ENCODE data around the gene NAA50. TPM values are rescaled to one million over a fixed set of nuclear protein-coding genes. Genes with fewer than 3 reads are reported as not detected.

Gene NAA50
- 91.6 TPM for polyA plus RNA-seq (2013, experiment 1 of 2)
- polyA plus RNA-seq (2013, experiment 2 of 2), result 92.9 TPM

DNA sequence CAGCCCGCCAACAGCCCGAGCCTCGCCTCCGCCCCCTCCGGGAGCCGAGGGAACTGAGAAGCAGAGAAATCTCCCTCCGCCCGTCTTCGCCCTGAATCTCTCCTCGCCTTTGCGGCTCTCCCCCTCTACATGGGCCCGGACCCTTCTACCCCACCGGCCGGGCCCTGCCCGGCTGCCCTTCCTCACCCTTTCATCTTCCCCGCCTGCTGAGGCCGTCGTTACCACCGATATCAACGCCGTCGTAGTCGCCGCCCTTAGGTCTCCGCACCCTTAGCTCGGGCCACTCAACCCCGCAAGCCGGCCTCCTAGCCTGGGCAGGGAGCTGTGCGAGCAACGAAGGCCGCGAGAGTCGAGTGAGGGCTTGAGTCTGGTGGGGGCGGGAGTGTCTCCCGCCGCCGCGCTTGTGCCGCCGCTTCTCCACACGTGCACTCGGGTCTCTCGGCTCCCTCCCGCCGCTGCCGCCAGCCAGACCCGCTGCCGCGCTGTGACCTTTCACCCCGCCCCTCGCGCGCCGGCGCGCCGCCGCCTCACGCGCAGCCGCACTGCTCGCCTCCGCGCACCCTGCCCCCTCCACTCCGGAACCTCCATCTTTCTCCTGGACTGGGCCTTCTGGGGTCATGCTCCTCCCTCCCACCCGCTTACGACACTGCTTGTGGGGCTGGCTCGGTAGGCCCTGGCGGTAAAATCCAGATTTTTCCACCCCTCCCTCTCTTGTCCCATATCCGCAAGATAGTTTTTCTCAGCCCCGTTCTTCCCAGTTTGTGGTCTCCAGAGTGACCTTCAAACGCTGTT lies at the start of gene NAA50:
TSS of gene NAA50 (minus strand) at position 494 of the 792 bp plus-strand sequence. CDS start at position 194, 300 bp downstream.
- peak within 1 kb of the TSS in 1 of 2 experiments; percentile 96 for H3K14ac ChIP-seq (ENCODE audit: low read length in 2 of 2)
- peak within 1 kb of the TSS; percentile 54 to 93 for H2BK12ac ChIP-seq (ENCODE audit: low read length in 2 of 2)
- peak within 1 kb of the TSS; percentile 97 for H3K18ac ChIP-seq (ENCODE audit: low read depth in 1 of 2, low read length in 2 of 2)
- peak within 1 kb of the TSS; percentile 45 to 96 for H3K23ac ChIP-seq (ENCODE audit: low read length in 2 of 2)
- H3K9ac ChIP-seq (ENCODE audit: low read length), result peak within 1 kb of the TSS; percentile 98
- H2AFZ ChIP-seq (ENCODE audit: low read depth, low read length), result peak within 1 kb of the TSS; percentile 95
- H2BK120ac ChIP-seq (ENCODE audit: low read depth, low read length), result peak within 1 kb of the TSS; percentile 77
- no peaks in the 10 kb centered on the region for H3K27me3 ChIP-seq (ENCODE audit: control insufficient read depth in 1 of 2, insufficient read depth in 1 of 2, low read length in 2 of 2)
- peak within 1 kb of the TSS; percentile 41 for H2AK5ac ChIP-seq (ENCODE audit: low read length, severe bottlenecking)
- H3K4me3 ChIP-seq (ENCODE audit: insufficient read depth in 1 of 2, low read depth in 1 of 2, low read length in 2 of 2), result peak within 1 kb of the TSS; percentile 89 to 95
- peak within 1 kb of the TSS; percentile 99 for H3K27ac ChIP-seq (ENCODE audit: low read length, poor library complexity, severe bottlenecking)
- peak within 1 kb of the TSS; percentile 81 for H3K4me2 ChIP-seq (ENCODE audit: low read length, poor library complexity, severe bottlenecking)
- H3K4ac ChIP-seq (ENCODE audit: low read depth in 1 of 2, low read length in 2 of 2), result peak within 1 kb of the TSS; percentile 70 to 98
- peak within 1 kb of the TSS; percentile 94 for H4K8ac ChIP-seq (ENCODE audit: low read length)
- H3K4me1 ChIP-seq (ENCODE audit: control insufficient read depth, insufficient read depth, low read depth, low read length), result peaks cover 6% of the 10 kb centered on the region
- H2BK5ac ChIP-seq (ENCODE audit: low read depth, low read length, poor library complexity, severe bottlenecking), result peak within 1 kb of the TSS; percentile 90
- peak within 1 kb of the TSS; percentile 12 for H2BK15ac ChIP-seq (ENCODE audit: low read depth, poor library complexity, severe bottlenecking)
- no peaks in the 10 kb centered on the region for H3K9me3 ChIP-seq (ENCODE audit: control insufficient read depth, low read length)
- peaks cover 0 to 3% of the 10 kb centered on the region in 2 experiments for H3K36me3 ChIP-seq (ENCODE audit: control insufficient read depth in 1 of 2, insufficient read depth in 2 of 2, low read depth in 1 of 2, low read length in 2 of 2)
- peak; percentile 96 for DNase-seq
- peak within 1 kb of the TSS; percentile 94 for H4K91ac ChIP-seq (ENCODE audit: low read length)
- peaks cover 2% of the 10 kb centered on the region for H3K79me1 ChIP-seq (replicated peaks; ENCODE audit: low read length, poor library complexity, severe bottlenecking)
- under 1% methylated on average over 70 of the region's 72 CpGs for WGBS

DNA sequence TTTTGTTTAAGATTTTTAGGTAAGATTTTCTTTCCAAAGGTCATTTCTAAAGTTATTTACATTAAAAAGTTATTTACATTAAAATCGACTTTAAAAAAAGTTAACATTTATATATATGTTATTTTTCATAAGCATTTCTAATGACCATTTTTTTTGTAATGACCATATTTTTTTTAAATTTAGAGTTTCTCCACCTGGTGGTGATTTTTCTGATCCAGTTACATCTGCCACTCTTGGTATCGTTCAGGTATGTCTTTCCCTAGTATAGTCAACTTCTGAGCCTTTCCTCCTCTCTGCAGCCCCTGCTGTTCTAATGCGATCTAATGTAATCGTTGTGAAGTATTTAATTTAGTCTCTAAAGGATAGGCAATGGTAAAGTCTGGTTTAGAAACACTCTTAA lies 49.6 kb upstream of the NAA50 start:
- no peak overlapping the region for H2BK15ac ChIP-seq (ENCODE audit: low read depth, poor library complexity, severe bottlenecking)
- no CpG with 5 or more reads among the region's 4 CpGs for WGBS
- peaks cover 1% of the 10 kb centered on the region for H3K79me1 ChIP-seq (replicated peaks; ENCODE audit: low read length, poor library complexity, severe bottlenecking)
- H3K4me2 ChIP-seq (ENCODE audit: low read length, poor library complexity, severe bottlenecking), result no peak overlapping the region
- H3K9me3 ChIP-seq (ENCODE audit: control insufficient read depth, low read length), result no peaks in the 10 kb centered on the region
- H4K8ac ChIP-seq (ENCODE audit: low read length), result no peak overlapping the region
- H3K27ac ChIP-seq (ENCODE audit: low read length, poor library complexity, severe bottlenecking), result no peak overlapping the region
- no peak overlapping the region for H3K4me3 ChIP-seq (ENCODE audit: insufficient read depth in 1 of 2, low read depth in 1 of 2, low read length in 2 of 2)
- no peak overlapping the region for H3K9ac ChIP-seq (ENCODE audit: low read length)
- H2AFZ ChIP-seq (ENCODE audit: low read depth, low read length), result no peak overlapping the region
- DNase-seq, result no peak
- H3K36me3 ChIP-seq (ENCODE audit: control insufficient read depth in 1 of 2, insufficient read depth in 2 of 2, low read depth in 1 of 2, low read length in 2 of 2), result peaks cover 3 to 96% of the 10 kb centered on the region in 2 experiments
- no peak overlapping the region for H3K23ac ChIP-seq (ENCODE audit: low read length in 2 of 2)
- no peaks in the 10 kb centered on the region for H3K4me1 ChIP-seq (ENCODE audit: control insufficient read depth, insufficient read depth, low read depth, low read length)
- H3K18ac ChIP-seq (ENCODE audit: low read depth in 1 of 2, low read length in 2 of 2), result no peak overlapping the region
- H2BK12ac ChIP-seq (ENCODE audit: low read length in 2 of 2), result no peak overlapping the region
- H3K27me3 ChIP-seq (ENCODE audit: control insufficient read depth in 1 of 2, insufficient read depth in 1 of 2, low read length in 2 of 2), result no peaks in the 10 kb centered on the region
- no peak overlapping the region for H3K14ac ChIP-seq (ENCODE audit: low read length in 2 of 2)
- no peak overlapping the region for H2AK5ac ChIP-seq (ENCODE audit: low read length, severe bottlenecking)
- no peak overlapping the region for H3K4ac ChIP-seq (ENCODE audit: low read depth in 1 of 2, low read length in 2 of 2)
- no peak overlapping the region for H2BK5ac ChIP-seq (ENCODE audit: low read depth, low read length, poor library complexity, severe bottlenecking)
- no peak overlapping the region for H2BK120ac ChIP-seq (ENCODE audit: low read depth, low read length)
- H4K91ac ChIP-seq (ENCODE audit: low read length), result no peak overlapping the region

DNA sequence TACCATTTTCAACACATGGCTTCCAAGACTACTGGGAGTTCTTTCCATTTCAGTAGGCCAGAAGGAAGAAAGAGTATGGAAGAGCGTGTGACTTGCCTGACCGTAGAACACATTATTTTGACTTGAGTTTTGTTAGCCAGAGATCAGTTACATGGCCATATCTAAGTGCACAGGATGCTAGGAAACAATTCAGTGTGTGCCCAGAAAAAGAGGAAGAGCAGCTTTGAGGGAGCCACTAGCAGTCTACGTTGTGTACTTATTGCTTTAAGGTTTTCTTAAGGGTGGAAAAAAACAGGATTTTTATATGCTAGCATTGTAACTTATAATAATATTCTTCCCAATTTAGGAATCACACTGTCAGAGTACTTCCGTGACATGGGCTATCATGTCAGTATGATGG lies 48.5 kb upstream of the NAA50 start:
- no peak overlapping the region for H2BK15ac ChIP-seq (ENCODE audit: low read depth, poor library complexity, severe bottlenecking)
- over 99% methylated on average over 4 of the region's 4 CpGs for WGBS
- H2AK5ac ChIP-seq (ENCODE audit: low read length, severe bottlenecking), result no peak overlapping the region
- no peak overlapping the region for H3K4me2 ChIP-seq (ENCODE audit: low read length, poor library complexity, severe bottlenecking)
- peaks cover 3 to 95% of the 10 kb centered on the region in 2 experiments for H3K36me3 ChIP-seq (ENCODE audit: control insufficient read depth in 1 of 2, insufficient read depth in 2 of 2, low read depth in 1 of 2, low read length in 2 of 2)
- H4K91ac ChIP-seq (ENCODE audit: low read length), result no peak overlapping the region
- H3K14ac ChIP-seq (ENCODE audit: low read length in 2 of 2), result no peak overlapping the region
- no peak overlapping the region for H3K4me3 ChIP-seq (ENCODE audit: insufficient read depth in 1 of 2, low read depth in 1 of 2, low read length in 2 of 2)
- no peak overlapping the region for H3K18ac ChIP-seq (ENCODE audit: low read depth in 1 of 2, low read length in 2 of 2)
- no peaks in the 10 kb centered on the region for H3K27me3 ChIP-seq (ENCODE audit: control insufficient read depth in 1 of 2, insufficient read depth in 1 of 2, low read length in 2 of 2)
- no peak overlapping the region for H2AFZ ChIP-seq (ENCODE audit: low read depth, low read length)
- H3K4ac ChIP-seq (ENCODE audit: low read depth in 1 of 2, low read length in 2 of 2), result no peak overlapping the region
- no peak overlapping the region for H2BK120ac ChIP-seq (ENCODE audit: low read depth, low read length)
- no peak overlapping the region for H3K27ac ChIP-seq (ENCODE audit: low read length, poor library complexity, severe bottlenecking)
- H3K9ac ChIP-seq (ENCODE audit: low read length), result peak overlapping the region; percentile 7
- no peak overlapping the region for H4K8ac ChIP-seq (ENCODE audit: low read length)
- H3K79me1 ChIP-seq (replicated peaks; ENCODE audit: low read length, poor library complexity, severe bottlenecking), result peaks cover 1% of the 10 kb centered on the region
- no peak overlapping the region for H2BK5ac ChIP-seq (ENCODE audit: low read depth, low read length, poor library complexity, severe bottlenecking)
- no peaks in the 10 kb centered on the region for H3K4me1 ChIP-seq (ENCODE audit: control insufficient read depth, insufficient read depth, low read depth, low read length)
- no peak for DNase-seq
- no peak overlapping the region for H2BK12ac ChIP-seq (ENCODE audit: low read length in 2 of 2)
- no peak overlapping the region for H3K23ac ChIP-seq (ENCODE audit: low read length in 2 of 2)
- H3K9me3 ChIP-seq (ENCODE audit: control insufficient read depth, low read length), result no peaks in the 10 kb centered on the region

DNA sequence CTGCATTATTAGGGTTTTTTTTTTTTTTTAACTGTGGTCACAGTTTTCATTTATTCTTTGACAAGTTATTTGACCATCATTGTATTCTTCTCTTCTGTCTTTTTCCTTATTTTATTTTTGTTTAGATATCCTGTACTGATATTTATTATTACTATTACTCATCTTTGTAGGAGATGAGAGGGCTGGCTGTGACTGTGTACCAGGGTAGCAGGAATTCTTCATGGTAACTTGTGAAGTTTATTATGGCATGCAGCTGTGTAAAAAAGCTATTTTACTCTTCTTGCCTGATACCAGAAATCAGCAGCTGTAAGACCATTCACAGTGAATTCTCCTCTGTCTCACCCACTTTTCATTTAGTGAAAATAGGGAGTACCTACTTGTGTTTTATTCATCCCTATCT lies 45.3 kb upstream of the NAA50 start:
- Histone ChIP-seq H3K23ac (ENCODE audit: low read length in 2 of 2) (no peak overlapping the region), H3K4me1 (ENCODE audit: control insufficient read depth, insufficient read depth, low read depth, low read length) (no peaks in the 10 kb centered on the region), H3K4me3 (ENCODE audit: insufficient read depth in 1 of 2, low read depth in 1 of 2, low read length in 2 of 2) (no peak overlapping the region), H3K18ac (ENCODE audit: low read depth in 1 of 2, low read length in 2 of 2) (no peak overlapping the region), H3K4me2 (ENCODE audit: low read length, poor library complexity, severe bottlenecking) (no peak overlapping the region), H4K91ac (ENCODE audit: low read length) (no peak overlapping the region), H3K36me3 (ENCODE audit: control insufficient read depth in 1 of 2, insufficient read depth in 2 of 2, low read depth in 1 of 2, low read length in 2 of 2) (peaks cover 8 to 89% of the 10 kb centered on the region in 2 experiments), H2BK120ac (ENCODE audit: low read depth, low read length) (no peak overlapping the region), H3K4ac (ENCODE audit: low read depth in 1 of 2, low read length in 2 of 2) (no peak overlapping the region), H2BK15ac (ENCODE audit: low read depth, poor library complexity, severe bottlenecking) (no peak overlapping the region), H3K27me3 (ENCODE audit: control insufficient read depth in 1 of 2, insufficient read depth in 1 of 2, low read length in 2 of 2) (no peaks in the 10 kb centered on the region), H3K9ac (ENCODE audit: low read length) (no peak overlapping the region), H3K27ac (ENCODE audit: low read length, poor library complexity, severe bottlenecking) (no peak overlapping the region), H2AFZ (ENCODE audit: low read depth, low read length) (no peak overlapping the region), H3K14ac (ENCODE audit: low read length in 2 of 2) (no peak overlapping the region), H2BK5ac (ENCODE audit: low read depth, low read length, poor library complexity, severe bottlenecking) (no peak overlapping the region), H2BK12ac (ENCODE audit: low read length in 2 of 2) (no peak overlapping the region), H3K79me1 (replicated peaks; ENCODE audit: low read length, poor library complexity, severe bottlenecking) (peaks cover 1% of the 10 kb centered on the region), H3K9me3 (ENCODE audit: control insufficient read depth, low read length) (no peaks in the 10 kb centered on the region), H4K8ac (ENCODE audit: low read length) (no peak overlapping the region), H2AK5ac (ENCODE audit: low read length, severe bottlenecking) (no peak overlapping the region)
- no peak for DNase-seq
